ENCODE data around the gene WDR27. TPM values are rescaled to one million over a fixed set of nuclear protein-coding genes. Genes with fewer than 3 reads are reported as not detected.
"Not testable (repeated sequence)": the region's sequence is repeated elsewhere in the genome, so short reads cannot be mapped to it uniquely, and the experiment has no call there.

WDR27 gene
- total and polyA plus RNA-seq, 10 of the 15 experiments (the other 5 are each of a cell fraction or from before 2014, with no cell fraction given), result 1.9 to 33.2 (median 19.0) TPM

GRCh38 chr6:169441292-169441691, 260.5 kb downstream of the WDR27 start:
- ChIA-PET CTCF (no interaction called here), SMC1A (ENCODE audit: uncharacterized antibody, unreplicated experiment) (no interaction called here), RAD21 (ENCODE audit: unreplicated experiment) (no interaction called here), POLR2A (no interaction called here)
- H3K4me3 ChIP-seq, result no peak overlapping the region
- no peaks in the 10 kb centered on the region for H3K27me3 ChIP-seq (replicated peaks in 1 of 2; ENCODE audit: control insufficient read depth in 2 of 2, insufficient read depth in 2 of 2, low read length in 1 of 2)
- no peaks in the 10 kb centered on the region for H3K36me3 ChIP-seq (ENCODE audit: control insufficient read depth in 2 of 2, insufficient read depth in 2 of 2, low read length in 1 of 2)
- no TSS peak for BruUV-seq (replicated peaks)
- ATAC-seq (no peak), DNase-seq (ENCODE audit: low read depth, low spot score) (no peak), FAIRE-seq (no peak)
- no peak overlapping the region for H3K9ac ChIP-seq (ENCODE audit: control insufficient read depth, insufficient read depth, low read length)
- TF ChIP-seq CBX3 (IDR thresholded peaks at IDR 0.05; ENCODE audit: borderline replicate concordance, low read depth) (no peak), ASH2L (IDR thresholded peaks at IDR 0.05; ENCODE audit: borderline replicate concordance, low read depth) (no peak), POLR2AphosphoS2 (IDR thresholded peaks at IDR 0.05; ENCODE audit: low read depth, low read length) (no peak)
- no peaks in the 10 kb centered on the region for H3K4me1 ChIP-seq (ENCODE audit: control insufficient read depth, insufficient read depth, low read length)
- H3K4me2 ChIP-seq (ENCODE audit: control insufficient read depth, insufficient read depth), result no peak overlapping the region
- 26% methylated on average over 5 of the region's 5 CpGs for WGBS (ENCODE audit: insufficient coverage, insufficient replicate concordance, low lambda C conversion rate, missing lambda C conversion rate)
- no peaks in the 10 kb centered on the region for H4K20me1 ChIP-seq (ENCODE audit: control insufficient read depth, insufficient read depth)
- H2AFZ ChIP-seq (ENCODE audit: control insufficient read depth, low read depth, low read length), result no peak overlapping the region
- no peaks in the 10 kb centered on the region for H3K79me2 ChIP-seq (ENCODE audit: control insufficient read depth, insufficient read depth, low read length)
- no peaks in the 10 kb centered on the region for H3K9me3 ChIP-seq (replicated peaks; ENCODE audit: control insufficient read depth, insufficient read depth, low read length)
- in situ Hi-C loops (cut with MboI), result no loop called here
- intact Hi-C loops (cut with micrococcal nuclease; ENCODE audit: unreplicated experiment), result no loop called here
- H3K27ac ChIP-seq (ENCODE audit: control insufficient read depth, insufficient read depth), result no peak overlapping the region

GRCh38 chr6:169439710-169440109, 262.1 kb downstream of the WDR27 start:
- ATAC-seq, result no peak
- Histone ChIP-seq H3K4me3 (no peak overlapping the region), H3K79me2 (ENCODE audit: control insufficient read depth, insufficient read depth, low read length) (no peaks in the 10 kb centered on the region), H3K9me3 (replicated peaks; ENCODE audit: control insufficient read depth, insufficient read depth, low read length) (no peaks in the 10 kb centered on the region; the same call in 2 of the 3 replicates), H2AFZ (ENCODE audit: control insufficient read depth, low read depth, low read length) (no peak overlapping the region), H3K9ac (ENCODE audit: control insufficient read depth, insufficient read depth, low read length) (no peak overlapping the region), H3K27ac (ENCODE audit: control insufficient read depth, insufficient read depth) (no peak overlapping the region), H3K27me3 (replicated peaks in 1 of 2; ENCODE audit: control insufficient read depth in 2 of 2, insufficient read depth in 2 of 2, low read length in 1 of 2) (no peaks in the 10 kb centered on the region), H3K36me3 (ENCODE audit: control insufficient read depth in 2 of 2, insufficient read depth in 2 of 2, low read length in 1 of 2) (no peaks in the 10 kb centered on the region), H3K4me1 (ENCODE audit: control insufficient read depth, insufficient read depth, low read length) (no peaks in the 10 kb centered on the region), H3K4me2 (ENCODE audit: control insufficient read depth, insufficient read depth) (no peak overlapping the region), H4K20me1 (ENCODE audit: control insufficient read depth, insufficient read depth) (no peaks in the 10 kb centered on the region)
- ChIA-PET POLR2A (no interaction called here), CTCF (no interaction called here), RAD21 (ENCODE audit: unreplicated experiment) (no interaction called here), SMC1A (ENCODE audit: uncharacterized antibody, unreplicated experiment) (no interaction called here)
- FAIRE-seq, result no peak
- in situ Hi-C loops (cut with MboI) (no loop called here), intact Hi-C loops (cut with micrococcal nuclease; ENCODE audit: unreplicated experiment) (no loop called here)
- 0% methylated on average over 1 of the region's 1 CpG for WGBS (ENCODE audit: insufficient coverage, insufficient replicate concordance, low lambda C conversion rate, missing lambda C conversion rate)
- TF ChIP-seq HSF1 (IDR thresholded peaks at IDR 0.05; ENCODE audit: low read depth, low read length) (no peak), POU2F2 (IDR thresholded peaks at IDR 0.05; ENCODE audit: borderline replicate concordance, low read depth, low read length) (no peak), CHD1 (IDR thresholded peaks at IDR 0.05; ENCODE audit: low read depth, low read length) (no peak), SRF (IDR thresholded peaks at IDR 0.05; ENCODE audit: low read depth in 2 of 2, low read length in 2 of 2) (no peak), BHLHE40 (IDR thresholded peaks at IDR 0.05; ENCODE audit: borderline replicate concordance in 1 of 2, low read depth in 2 of 2, low read length in 1 of 2) (no peak), ELK1 (IDR thresholded peaks at IDR 0.05; ENCODE audit: low read depth, low read length) (no peak)
- no TSS peak for BruUV-seq (replicated peaks)
- DNase-seq (ENCODE audit: low read depth, low spot score), result no peak

GRCh38 chr6:169434554-169434953, 267.3 kb downstream of the WDR27 start:
- H3K4me1 ChIP-seq (ENCODE audit: control insufficient read depth, insufficient read depth, low read length); POLR2A ChIA-PET; in situ Hi-C loops (cut with MboI); H3K9me3 ChIP-seq (replicated peaks; ENCODE audit: control insufficient read depth, insufficient read depth, low read length); H3K4me3 ChIP-seq; H3K4me2 ChIP-seq (ENCODE audit: control insufficient read depth, insufficient read depth); H3K79me2 ChIP-seq (ENCODE audit: control insufficient read depth, insufficient read depth, low read length); H3K27ac ChIP-seq (ENCODE audit: control insufficient read depth, insufficient read depth); H3K9ac ChIP-seq (ENCODE audit: control insufficient read depth, insufficient read depth, low read length); SMC1A ChIA-PET (ENCODE audit: uncharacterized antibody, unreplicated experiment); intact Hi-C loops (cut with micrococcal nuclease; ENCODE audit: unreplicated experiment); FAIRE-seq; BruUV-seq (replicated peaks); H3K36me3 ChIP-seq (ENCODE audit: control insufficient read depth in 2 of 2, insufficient read depth in 2 of 2, low read length in 1 of 2); CTCF ChIA-PET; H4K20me1 ChIP-seq (ENCODE audit: control insufficient read depth, insufficient read depth); DNase-seq (ENCODE audit: low read depth, low spot score); RAD21 ChIA-PET (ENCODE audit: unreplicated experiment); ATAC-seq; H2AFZ ChIP-seq (ENCODE audit: control insufficient read depth, low read depth, low read length); H3K27me3 ChIP-seq (replicated peaks in 1 of 2; ENCODE audit: control insufficient read depth in 2 of 2, insufficient read depth in 2 of 2, low read length in 1 of 2): not testable (repeated sequence)
